Stomach smooth muscle (tissue), 2 donors: Measurements from ENCODE around the gene WDR19.
"Not testable (repeated sequence)": the region's sequence is repeated elsewhere in the genome, so short reads cannot be mapped to it uniquely, and the experiment has no call there.

Experiments used
- H3K27ac ChIP-seq: one replicate; pipeline ENCODE4 v1.7.0; 2013; ENCODE audit warnings: mild to moderate bottlenecking, low read length, inconsistent platforms
- H3K27me3 ChIP-seq, 2 donors: one replicate each; pipeline ENCODE4 v1.7.0; 2013; ENCODE audit warnings: low read length in 2 of 2; ENCODE audit not compliant: insufficient read depth in 2 of 2, control insufficient read depth in 1 of 2
- H3K36me3 ChIP-seq, 2 donors: one replicate each; pipeline ENCODE4 v1.7.0; 2013; ENCODE audit warnings: low read length in 2 of 2; ENCODE audit not compliant: control insufficient read depth in 2 of 2, insufficient read depth in 2 of 2
- H3K4me1 ChIP-seq: one replicate; pipeline ENCODE4 v1.7.0; 2013; ENCODE audit warnings: low read length; ENCODE audit not compliant: control insufficient read depth, insufficient read depth
- H3K4me3 ChIP-seq, 2 donors: one replicate each; pipeline ENCODE4 v1.7.0; 2013; ENCODE audit warnings: low read length in 2 of 2
- H3K9ac ChIP-seq, 2 donors: one replicate each; pipeline ENCODE4 v1.7.0; 2013; ENCODE audit warnings: low read length in 2 of 2, mild to moderate bottlenecking in 1 of 2
- H3K9me3 ChIP-seq, 2 donors: one replicate each; pipeline ENCODE4 v1.7.0; 2013; ENCODE audit warnings: low read length in 2 of 2; ENCODE audit not compliant: control insufficient read depth in 2 of 2
- donor health status: healthy.
- donor health status: Pancreatic carcinoma.

The WDR19 gene

DNA sequence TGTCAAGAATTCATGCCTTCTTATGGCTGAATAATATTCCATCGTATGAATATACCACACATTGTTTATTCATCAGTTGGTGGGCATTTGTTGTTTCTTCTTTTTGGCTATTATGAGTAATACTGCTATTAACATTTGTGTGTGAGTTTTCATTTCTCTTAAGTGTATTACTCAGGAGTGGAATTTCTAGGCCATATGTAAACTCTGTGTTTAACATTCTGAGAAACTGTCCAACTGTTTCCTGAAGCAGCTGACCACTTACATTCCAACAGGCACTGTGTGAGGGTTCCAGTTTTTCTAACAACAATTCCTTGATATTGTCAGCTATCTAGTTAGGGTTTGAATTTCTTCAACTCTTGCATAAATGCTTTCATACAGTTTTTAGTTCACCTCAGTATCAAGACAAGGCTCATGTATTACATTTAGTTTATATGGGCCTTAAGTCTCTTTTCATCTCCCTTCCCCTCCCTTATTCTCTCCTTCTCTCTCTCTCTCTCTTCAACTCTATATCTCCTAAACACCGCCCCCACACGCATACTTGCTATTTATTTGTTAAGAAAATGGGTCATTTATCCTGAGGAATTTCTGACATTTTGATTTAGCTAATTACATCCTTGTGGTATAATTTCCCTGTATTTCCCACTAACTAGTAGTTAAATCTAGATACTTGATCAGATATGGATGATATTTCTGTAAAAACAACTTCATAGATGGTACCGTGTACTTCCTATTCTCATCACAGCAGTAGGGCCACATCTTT, 77.4 kb downstream of the WDR19 start:
- Histone ChIP-seq H3K27ac (no peak overlapping the region), H3K4me1 (no peaks in the 10 kb centered on the region), H3K36me3 (peaks cover 6 to 10% of the 10 kb centered on the region in 2 donors), H3K27me3 (no peaks in the 10 kb centered on the region), H3K9me3 (no peaks in the 10 kb centered on the region), H3K9ac (no peak overlapping the region), H3K4me3 (no peak overlapping the region)

DNA sequence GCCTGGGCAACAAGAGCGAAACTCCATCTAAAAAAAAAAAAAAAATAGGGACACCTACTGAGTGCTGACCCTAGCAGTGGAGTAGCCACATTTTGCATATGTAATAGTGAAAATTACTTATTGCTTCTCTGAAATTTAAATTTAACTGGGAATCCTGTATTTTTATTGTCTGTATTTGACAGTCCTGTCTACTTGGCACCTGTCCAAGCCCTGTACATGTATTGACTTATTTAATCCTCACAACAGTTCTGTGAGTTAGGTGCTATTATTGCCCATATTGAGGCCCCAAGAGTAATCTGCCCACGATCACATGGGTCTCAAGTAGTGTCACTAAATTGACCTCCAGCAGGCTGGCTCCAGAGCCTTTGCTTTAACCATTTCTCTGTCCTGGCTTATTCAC, 81.6 kb downstream of the WDR19 start:
- Histone ChIP-seq H3K4me3 (no peak overlapping the region), H3K9me3 (no peaks in the 10 kb centered on the region), H3K9ac (no peak overlapping the region), H3K27ac (no peak overlapping the region), H3K4me1 (no peaks in the 10 kb centered on the region), H3K27me3 (no peaks in the 10 kb centered on the region), H3K36me3 (peaks cover 0 to 15% of the 10 kb centered on the region in 2 donors)

DNA sequence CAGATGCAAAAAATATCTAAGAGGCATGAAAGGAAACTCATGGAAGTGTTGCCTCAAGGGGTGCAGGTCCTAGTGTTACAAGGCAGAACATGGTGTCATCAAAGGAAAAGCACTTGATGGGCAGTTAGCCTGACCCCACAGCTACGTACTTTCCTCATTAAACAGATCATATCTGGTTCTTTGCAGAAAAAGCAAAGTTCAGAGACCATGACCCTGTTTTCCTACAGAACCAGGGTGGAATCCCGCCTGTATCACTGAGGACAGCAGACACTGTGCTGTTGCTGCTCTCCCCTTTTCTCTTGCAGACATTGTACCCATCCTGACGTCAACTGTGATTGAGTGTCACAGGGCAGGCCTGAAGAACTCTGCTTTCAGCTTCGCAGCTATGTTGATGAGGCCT, 92.2 kb downstream of the WDR19 start:
- Histone ChIP-seq H3K9ac (no peak overlapping the region), H3K4me3 (no peak overlapping the region), H3K36me3 (peaks cover 28 to 44% of the 10 kb centered on the region in 2 donors)

DNA sequence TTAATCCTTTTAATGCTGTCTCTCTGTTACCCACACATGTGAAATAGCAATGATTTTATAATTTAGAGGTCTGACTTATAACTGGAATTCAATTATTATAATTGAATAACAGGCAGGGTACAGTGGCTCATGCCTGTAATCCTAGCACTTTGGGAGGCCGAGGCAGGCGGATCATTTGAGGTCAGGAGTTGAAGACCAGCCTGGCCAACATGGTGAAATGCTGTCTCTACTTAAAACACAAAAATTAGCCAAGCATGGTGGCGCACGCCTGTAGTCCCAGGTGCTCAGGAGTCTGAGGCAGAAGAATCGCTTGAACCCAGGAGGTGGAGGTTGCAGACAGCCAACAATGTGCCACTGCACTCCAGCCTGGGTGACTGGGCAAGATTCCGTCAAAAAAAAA, 95.3 kb downstream of the WDR19 start:
- not testable (repeated sequence) for H3K27ac ChIP-seq, H3K27me3 ChIP-seq
- H3K36me3 ChIP-seq, result peaks cover 22 to 43% of the 10 kb centered on the region in 2 donors

More for the DNA sequence above, 92.2 kb downstream of the WDR19 start:
- no peaks in the 10 kb centered on the region for H3K4me1 ChIP-seq
- no peaks in the 10 kb centered on the region for H3K9me3 ChIP-seq
- no peaks in the 10 kb centered on the region for H3K27me3 ChIP-seq
- H3K27ac ChIP-seq, result no peak overlapping the region

DNA sequence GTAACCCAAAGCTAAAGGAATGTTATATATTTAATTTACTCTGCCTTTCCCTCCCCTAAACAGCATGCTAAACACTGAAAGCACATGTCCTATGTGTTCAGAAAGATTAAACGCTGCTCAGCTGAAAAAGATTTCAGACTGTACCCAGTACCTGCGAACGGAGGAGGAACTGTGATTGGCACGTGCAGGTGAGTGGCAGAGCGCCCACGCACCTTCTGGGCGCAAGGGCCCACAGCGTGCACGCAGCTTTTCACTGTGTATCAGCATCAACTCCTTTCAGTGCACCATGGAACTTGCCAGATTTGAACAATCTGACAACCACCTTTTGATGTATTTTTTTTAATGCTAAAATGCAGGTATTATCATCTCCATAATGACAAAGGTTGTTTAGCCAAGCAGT, 96.1 kb downstream of the WDR19 start:
- Histone ChIP-seq H3K27me3 (no peaks in the 10 kb centered on the region), H3K9ac (no peak overlapping the region), H3K4me1 (no peaks in the 10 kb centered on the region), H3K36me3 (peaks cover 18 to 35% of the 10 kb centered on the region in 2 donors), H3K27ac (no peak overlapping the region), H3K4me3 (no peak overlapping the region), H3K9me3 (no peaks in the 10 kb centered on the region)

More for the DNA sequence above, 95.3 kb downstream of the WDR19 start:
- H3K4me1 ChIP-seq, H3K9ac ChIP-seq, H3K9me3 ChIP-seq, H3K4me3 ChIP-seq: not testable (repeated sequence)

DNA sequence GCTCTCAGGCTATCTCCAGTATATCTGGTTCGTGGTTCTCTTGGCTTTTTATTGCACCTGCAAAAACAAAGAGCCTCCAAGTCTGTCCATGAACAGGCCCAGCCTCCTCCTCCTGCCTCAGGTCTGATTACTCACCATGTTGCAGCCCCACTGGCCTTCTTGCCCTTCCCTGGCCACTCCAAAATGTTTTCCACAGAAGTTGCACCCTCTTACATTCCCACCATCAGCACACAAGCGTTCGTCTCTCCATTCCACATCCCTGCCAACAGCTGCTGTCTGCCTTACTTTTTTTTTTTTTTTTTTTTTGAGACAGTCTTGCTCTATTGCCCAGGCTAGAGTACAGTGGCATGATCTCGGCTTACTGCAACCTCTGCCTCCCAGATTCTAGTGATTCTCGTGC, 97.1 kb downstream of the WDR19 start:
- H3K4me3 ChIP-seq, result no peak overlapping the region
- H3K27ac ChIP-seq, result no peak overlapping the region
- H3K9me3 ChIP-seq, result no peaks in the 10 kb centered on the region
- no peaks in the 10 kb centered on the region for H3K27me3 ChIP-seq
- no peak overlapping the region for H3K9ac ChIP-seq
- H3K4me1 ChIP-seq, result no peaks in the 10 kb centered on the region
- H3K36me3 ChIP-seq, result peaks cover 18 to 30% of the 10 kb centered on the region in 2 donors

DNA sequence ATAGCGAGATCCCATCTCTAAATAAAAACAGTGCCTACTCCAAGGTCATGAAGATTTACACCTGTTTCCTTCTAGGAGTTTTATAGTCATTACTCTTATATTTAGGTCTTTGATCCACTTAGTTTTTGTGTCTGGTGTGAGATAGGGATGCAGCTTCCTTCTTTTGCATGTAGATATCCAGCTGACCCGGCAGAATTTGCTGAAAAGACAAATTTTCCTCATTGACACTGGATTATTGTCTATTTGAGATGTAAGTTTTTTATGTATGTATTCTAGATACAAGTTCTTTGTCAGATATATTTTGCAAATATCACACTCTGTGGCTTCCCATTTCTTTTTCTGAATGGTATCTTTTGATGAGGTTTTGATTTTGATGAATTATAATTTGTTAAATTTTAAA, 98.4 kb downstream of the WDR19 start:
- H3K36me3 ChIP-seq, result peaks cover 13 to 25% of the 10 kb centered on the region in 2 donors
- no peaks in the 10 kb centered on the region for H3K27me3 ChIP-seq
- no peak overlapping the region for H3K9ac ChIP-seq
- H3K9me3 ChIP-seq, result no peaks in the 10 kb centered on the region
- H3K4me3 ChIP-seq, result no peak overlapping the region
- no peaks in the 10 kb centered on the region for H3K4me1 ChIP-seq
- H3K27ac ChIP-seq, result no peak overlapping the region

DNA sequence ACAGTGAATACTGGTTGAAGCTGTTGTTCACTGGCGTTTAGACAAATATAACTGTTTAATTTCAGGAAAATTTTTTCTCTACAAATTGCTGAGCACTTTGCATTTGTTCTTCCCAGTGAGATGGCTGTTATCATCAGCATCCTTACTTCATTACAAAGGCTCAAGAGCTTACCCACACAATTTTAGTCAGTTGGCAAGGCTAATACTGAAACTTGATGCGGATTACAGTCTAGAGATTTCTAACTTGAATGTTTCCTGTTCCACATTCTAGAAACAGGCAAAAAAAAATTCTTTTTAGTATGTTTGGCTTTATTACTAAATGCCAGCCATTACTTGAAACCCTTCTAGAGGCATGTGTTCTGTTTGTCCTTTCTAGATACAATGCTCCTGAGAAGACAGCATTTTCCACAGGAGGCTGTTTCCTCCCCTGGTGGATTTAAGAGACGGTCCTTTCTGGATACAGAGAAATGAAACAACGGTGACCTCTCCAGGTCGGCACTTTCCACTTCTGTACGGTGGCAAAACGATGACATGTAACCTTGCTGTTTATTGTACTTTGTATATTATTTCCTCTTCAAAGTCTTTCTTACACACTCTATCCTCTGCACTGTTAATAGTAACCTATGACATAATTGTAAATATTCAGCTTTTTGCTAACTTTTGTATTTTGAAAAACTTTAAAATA, 102.9 kb downstream of the WDR19 start:
- Histone ChIP-seq H3K36me3 (peaks cover 36 to 38% of the 10 kb centered on the region in 2 donors), H3K9me3 (no peaks in the 10 kb centered on the region), H3K27me3 (no peaks in the 10 kb centered on the region), H3K9ac (no peak overlapping the region), H3K27ac (no peak overlapping the region), H3K4me3 (no peak overlapping the region), H3K4me1 (no peaks in the 10 kb centered on the region)

DNA sequence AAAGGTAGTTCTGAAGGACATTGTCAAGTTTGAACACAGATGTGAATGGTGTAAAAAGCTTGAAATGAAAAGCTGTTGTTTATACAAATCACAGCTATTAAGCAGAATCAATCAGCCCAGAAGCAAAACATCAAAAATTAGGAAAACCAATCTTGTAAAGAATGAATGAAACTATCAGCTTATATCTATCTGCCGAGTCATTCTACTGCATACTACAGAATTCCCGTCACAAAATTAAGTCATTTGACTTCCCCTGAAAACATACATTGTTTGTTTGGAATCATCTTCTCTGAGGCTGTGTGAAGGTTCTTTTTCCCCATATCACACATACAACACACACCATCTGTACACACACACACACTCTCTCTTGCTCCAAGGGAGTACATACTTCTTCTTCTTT, 103.5 kb downstream of the WDR19 start:
- no peak overlapping the region for H3K27ac ChIP-seq
- H3K9ac ChIP-seq, result no peak overlapping the region
- H3K4me3 ChIP-seq, result no peak overlapping the region

DNA sequence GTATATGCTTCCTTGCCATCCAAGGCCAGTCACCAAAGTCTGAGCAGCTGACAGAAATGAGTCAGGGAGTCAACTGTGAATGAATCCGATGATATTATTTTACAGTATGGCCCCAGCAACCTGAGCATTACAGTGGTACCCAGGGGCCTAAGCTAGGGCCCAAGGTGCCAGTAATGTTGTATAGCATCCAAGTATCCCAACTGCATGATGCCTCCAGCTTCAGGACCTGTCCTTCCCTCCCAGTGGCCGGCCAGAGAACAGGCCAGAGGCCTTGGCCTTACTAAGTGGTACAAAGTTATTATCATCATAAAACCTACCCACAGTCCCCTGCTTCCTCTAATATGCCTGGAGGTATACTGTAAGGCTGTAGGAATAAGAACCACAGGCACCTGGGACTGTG, 103.9 kb downstream of the WDR19 start:
- Histone ChIP-seq H3K27ac (no peak overlapping the region), H3K36me3 (peaks cover 38 to 39% of the 10 kb centered on the region in 2 donors)

More for the DNA sequence above, 103.5 kb downstream of the WDR19 start:
- Histone ChIP-seq H3K27me3 (no peaks in the 10 kb centered on the region), H3K9me3 (no peaks in the 10 kb centered on the region), H3K4me1 (no peaks in the 10 kb centered on the region), H3K36me3 (peaks cover 38% of the 10 kb centered on the region in 2 donors)

DNA sequence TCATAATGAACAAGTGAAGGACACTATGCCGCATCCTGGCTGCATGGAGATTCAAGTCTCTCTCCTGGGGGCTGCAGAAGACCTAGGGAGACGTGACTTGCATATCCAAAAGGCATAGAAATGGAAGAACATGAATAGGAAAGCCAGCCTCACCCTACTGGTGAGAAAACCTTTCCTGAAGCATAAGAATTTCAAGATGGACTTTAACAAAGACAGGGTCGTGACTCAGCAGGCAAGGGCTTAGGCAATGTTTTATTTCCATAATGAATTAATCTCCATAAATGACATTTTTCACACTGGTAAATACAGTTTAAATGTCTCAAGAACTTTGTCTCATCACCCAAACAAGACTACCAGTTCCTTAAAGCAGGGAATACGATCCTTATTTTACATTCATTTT, 104.9 kb downstream of the WDR19 start:
- Histone ChIP-seq H3K4me3 (no peak overlapping the region), H3K9ac (no peak overlapping the region), H3K36me3 (peaks cover 40% of the 10 kb centered on the region in 2 donors), H3K27ac (no peak overlapping the region), H3K4me1 (no peaks in the 10 kb centered on the region), H3K9me3 (no peaks in the 10 kb centered on the region), H3K27me3 (no peaks in the 10 kb centered on the region)

More for the DNA sequence above, 103.9 kb downstream of the WDR19 start:
- no peaks in the 10 kb centered on the region for H3K27me3 ChIP-seq
- H3K4me1 ChIP-seq, result no peaks in the 10 kb centered on the region
- H3K9ac ChIP-seq, result no peak overlapping the region
- H3K4me3 ChIP-seq, result no peak overlapping the region
- H3K9me3 ChIP-seq, result no peaks in the 10 kb centered on the region
